SW 1271 (cell line): Measurements from ENCODE around the gene TMEM132D.

ENCODE experiments used
- DNase-seq, 2 experiments: peaks; one replicate each; lab custom pipeline; 2025; lab: John Stamatoyannopoulos, UW

The TMEM132D gene

DNA sequence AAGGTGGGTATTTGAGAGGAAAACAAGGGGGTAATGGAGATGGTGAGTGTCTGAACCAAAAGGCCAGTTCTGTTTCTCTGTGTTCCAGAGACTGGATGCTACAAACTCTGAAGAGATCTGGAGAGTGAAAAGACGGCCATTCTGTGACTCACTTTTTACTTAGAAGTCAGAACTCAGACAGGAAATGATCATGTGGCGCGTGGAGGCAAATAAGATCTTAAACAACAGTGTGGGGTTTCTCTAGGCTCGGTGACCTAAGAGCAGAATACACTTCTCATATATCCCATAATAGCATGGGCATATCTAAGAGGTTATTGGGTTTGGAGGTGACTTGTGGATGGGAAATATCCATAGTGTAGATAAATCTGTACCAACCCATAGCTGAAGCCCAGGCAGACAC lies 463.5 kb downstream of the TMEM132D start:
- no peak for DNase-seq

GRCh38 chr12:129434790-129435189 lies 469.0 kb downstream of the TMEM132D start:
- DNase-seq: no peak

GRCh38 chr12:129428240-129428936 lies 475.4 kb downstream of the TMEM132D start:
- DNase-seq: no peak

GRCh38 chr12:129423041-129423580 lies 480.7 kb downstream of the TMEM132D start:
- no peak for DNase-seq

DNA sequence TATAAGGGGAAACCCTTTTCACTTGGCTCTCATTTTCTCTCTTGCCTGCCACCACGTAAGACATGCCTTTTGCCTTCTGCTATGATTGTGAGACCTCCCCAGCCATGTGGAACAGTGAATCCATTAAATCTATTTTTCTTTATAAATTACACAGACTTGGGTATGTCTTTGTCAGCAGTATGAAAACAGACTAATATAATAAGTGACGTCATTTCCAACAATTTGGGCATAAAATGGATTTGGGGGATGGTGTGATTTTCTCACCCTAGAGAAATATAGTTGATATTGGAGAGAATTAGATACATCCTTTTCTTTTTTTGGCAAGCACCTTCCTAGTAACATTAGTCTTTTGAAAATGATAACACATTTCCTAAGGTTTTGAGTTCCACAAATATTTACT lies 490.5 kb downstream of the TMEM132D start:
- no peak for DNase-seq

DNA sequence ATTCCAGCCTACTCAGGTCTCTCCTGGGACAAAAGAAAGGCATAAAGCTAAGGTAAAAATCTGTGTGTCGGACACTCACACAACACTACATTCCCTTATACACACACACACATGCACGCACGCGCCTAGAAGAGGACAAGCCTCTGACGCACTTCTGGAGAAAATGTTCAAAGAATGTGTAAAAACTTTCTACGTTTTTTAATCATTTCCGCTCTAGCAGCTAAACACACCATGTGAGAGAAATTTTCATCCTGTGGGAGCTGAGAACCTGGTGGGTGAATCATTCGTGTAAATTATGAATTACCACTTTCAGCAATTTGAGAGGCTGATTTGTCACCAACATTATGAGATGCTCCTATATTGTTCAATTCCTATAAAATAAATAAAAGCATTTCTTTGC lies 494.5 kb downstream of the TMEM132D start:
- no peak for DNase-seq

GRCh38 chr12:129404556-129404955 lies 499.3 kb downstream of the TMEM132D start:
- DNase-seq: no peak

GRCh38 chr12:129401572-129401971 lies 502.3 kb downstream of the TMEM132D start:
- DNase-seq: no peak

DNA sequence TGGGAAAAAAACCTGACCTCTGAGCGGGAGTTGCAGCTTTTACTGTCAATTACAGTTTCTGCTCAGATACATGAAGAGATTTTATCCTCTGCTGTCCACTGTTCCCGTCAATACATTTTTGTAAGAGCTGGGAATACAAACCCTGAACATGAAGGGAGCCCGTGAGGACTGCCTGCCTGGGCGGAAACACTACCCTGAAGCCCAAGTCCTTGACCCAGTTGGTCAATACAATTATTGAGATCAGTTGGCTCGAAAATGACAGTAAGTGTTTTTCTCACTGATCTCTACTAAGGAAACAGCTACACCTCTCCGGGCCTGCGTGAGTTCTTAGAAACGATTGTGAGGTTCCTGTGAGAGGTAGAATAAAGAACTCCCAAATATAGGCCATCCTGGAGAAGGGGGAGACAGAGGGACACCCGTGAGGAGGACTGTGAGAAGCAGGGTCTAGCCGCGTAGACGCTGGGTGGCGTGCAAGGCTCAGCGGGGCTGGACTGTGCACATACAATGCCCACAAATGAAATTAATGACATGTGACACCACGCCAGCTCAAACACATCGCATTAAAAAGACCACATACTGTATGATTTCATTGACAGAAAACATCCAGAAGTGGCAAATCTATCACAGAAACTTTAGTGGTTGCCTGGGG lies 509.5 kb downstream of the TMEM132D start:
- DNase-seq: no peak

DNA sequence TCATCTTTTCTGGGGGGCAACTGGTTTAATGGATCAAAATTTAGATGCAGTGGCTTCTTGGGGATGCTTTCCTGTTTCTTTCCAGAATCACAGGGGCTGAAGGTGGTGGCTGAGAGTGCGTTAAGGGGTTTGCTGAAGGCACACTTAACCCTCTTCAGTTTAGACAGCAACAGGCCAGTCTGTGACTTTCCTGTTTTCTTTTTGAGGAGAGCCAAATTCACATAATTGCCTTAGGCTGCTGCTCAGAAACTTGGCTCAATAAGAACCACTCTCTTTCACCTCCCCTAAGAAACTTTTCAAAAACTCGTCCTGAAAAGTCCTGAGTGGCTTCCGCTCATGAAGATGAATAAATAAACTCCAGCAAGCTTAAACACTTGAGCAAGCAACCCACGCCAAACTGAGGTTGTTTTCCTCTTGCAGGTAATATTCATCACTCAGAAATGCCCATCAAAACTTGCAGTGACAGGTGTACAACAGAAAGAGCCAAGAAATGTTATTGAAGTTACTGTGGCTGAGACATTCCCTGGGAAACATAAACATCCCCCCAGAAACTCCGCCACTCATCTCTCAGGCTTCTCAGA lies 510.4 kb downstream of the TMEM132D start:
- no peak for DNase-seq

GRCh38 chr12:129385637-129385990 lies 518.2 kb downstream of the TMEM132D start:
- no peak for DNase-seq

DNA sequence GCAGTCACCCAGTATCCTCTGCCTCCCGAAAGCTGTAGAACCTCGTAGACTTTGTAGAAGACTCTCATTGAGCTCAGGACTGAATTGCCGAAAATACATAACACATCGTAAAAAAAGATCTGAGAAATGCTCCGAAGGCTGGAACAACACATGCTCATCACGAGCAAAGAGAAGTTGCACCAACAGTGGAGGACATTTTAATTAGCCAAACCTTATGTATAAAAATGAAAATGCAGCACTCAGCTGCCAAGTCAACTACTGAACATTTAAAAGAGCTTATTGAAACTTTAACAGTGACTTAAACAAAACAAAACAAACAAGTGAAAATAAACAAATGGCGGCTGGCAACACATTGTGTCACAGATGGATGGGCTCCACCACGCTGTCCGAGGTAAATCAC lies 519.9 kb downstream of the TMEM132D start:
- no peak for DNase-seq

DNA sequence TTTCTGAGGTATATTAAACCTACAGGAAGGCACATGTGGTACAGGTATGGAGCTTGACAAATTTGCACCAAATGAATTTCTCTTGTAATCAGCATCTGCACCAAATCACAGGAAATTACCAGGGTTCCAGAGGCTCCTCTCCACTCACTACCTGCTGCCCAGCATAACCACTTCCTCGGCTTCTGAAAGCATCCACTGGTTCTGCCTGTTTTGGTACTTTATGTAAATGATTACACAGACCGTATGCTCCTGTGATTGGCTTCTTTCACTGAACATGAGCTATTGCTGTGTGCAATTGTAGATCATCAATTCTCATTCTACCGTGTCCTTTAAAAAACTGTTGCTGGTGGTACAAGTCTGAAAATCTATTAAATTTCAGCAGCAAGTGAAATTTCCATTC lies 522.1 kb downstream of the TMEM132D start:
- DNase-seq: no peak

DNA sequence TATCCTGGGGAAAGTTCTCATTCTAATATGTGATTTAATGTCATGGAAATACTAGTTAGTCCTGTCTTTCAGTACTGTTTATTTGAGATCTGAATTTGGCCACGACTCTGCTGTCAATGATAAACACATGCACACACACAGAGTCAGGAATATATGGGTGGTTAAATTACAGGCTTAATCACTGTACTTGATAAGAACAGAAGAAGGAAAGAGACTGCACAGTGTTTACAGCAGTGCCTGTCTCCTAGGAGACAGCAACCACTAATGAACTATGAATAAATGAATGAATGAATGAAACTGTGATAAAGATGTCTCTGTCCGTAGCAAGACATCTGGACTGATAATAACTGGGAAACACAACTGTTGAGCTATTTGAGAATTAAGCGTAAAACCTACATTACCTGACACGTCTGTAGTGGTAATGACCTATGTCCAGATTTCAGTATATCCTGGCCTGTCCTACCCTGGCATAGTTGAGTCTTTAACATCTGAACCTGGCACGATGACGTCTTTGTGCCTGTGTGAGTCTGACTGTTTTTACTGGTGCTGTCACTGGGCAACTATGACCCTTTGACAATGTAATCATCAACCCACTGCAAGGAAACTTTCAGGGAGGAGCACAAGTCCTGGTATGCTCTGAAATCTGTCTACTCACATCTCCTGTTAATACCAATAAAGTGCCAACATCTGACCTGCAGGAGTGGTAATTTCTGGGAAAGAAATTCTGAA lies 524.6 kb downstream of the TMEM132D start:
- no peak for DNase-seq

DNA sequence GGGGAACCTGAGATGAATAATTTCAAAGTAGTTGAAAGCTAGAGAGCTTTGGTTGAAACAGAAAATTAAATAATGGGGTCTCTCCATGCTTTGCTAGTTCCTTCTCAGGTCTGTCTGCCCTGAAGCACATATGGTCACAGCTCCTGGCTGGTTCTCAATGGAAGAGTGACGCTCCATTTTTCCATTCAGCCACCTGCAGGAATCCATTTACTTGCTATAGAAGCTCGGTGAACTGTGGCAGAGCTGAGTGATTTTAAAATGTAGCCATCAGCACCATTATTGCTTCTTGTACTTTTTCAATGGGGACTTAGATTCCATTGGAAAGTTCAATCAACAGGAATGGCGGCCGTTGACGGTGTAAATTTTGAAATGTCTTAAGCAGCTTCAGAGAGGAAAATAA lies 525.3 kb downstream of the TMEM132D start:
- no peak for DNase-seq

- no peak for DNase-seq
Measured at GRCh38 chr12:129373746-129374145, 530.1 kb downstream of the TMEM132D start.

GRCh38 chr12:129372876-129373275 lies 530.9 kb downstream of the TMEM132D start:
- no peak for DNase-seq

DNA sequence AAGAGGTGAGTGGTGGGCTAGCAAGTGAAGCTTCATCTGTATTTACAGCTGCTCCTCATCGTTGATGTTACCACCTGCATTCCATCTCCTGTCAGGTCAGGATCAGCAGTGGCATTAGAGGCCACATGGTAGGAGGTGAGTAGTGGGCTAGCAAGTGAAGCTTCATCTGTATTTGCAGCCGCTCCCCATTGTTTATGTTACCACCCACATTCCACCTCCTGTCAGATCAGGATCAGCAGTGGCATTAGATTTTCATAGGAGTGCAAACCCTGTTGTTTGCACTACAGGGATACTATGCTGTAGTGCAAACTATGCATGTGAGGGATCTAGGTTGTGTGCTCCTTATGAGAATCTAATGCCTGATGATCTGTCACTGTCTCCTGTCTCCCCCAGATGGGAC lies 531.5 kb downstream of the TMEM132D start:
- no peak for DNase-seq

GRCh38 chr12:129371268-129371667 lies 532.6 kb downstream of the TMEM132D start:
- no peak for DNase-seq

- DNase-seq: no peak
Measured at GRCh38 chr12:129366656-129367055, 537.2 kb downstream of the TMEM132D start.

DNA sequence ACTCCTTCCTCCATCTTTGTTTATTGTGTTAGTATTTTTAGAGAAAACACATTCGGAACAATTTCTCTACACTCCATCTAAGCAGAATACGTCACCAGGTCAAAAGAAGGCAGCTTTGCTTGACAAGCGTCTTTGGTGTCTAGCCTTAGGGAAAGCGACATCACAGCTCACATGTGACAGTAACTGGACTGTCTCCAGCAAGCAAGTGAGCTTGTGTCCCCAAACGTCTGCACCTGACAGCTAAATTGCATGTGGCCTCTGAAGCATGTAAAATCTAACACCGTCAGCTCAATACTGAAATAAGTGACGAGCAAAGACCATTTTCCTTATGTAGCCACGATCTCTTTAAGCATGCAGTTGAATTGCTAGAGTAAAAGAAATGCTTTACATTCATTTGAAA lies 540.8 kb downstream of the TMEM132D start:
- no peak for DNase-seq

DNA sequence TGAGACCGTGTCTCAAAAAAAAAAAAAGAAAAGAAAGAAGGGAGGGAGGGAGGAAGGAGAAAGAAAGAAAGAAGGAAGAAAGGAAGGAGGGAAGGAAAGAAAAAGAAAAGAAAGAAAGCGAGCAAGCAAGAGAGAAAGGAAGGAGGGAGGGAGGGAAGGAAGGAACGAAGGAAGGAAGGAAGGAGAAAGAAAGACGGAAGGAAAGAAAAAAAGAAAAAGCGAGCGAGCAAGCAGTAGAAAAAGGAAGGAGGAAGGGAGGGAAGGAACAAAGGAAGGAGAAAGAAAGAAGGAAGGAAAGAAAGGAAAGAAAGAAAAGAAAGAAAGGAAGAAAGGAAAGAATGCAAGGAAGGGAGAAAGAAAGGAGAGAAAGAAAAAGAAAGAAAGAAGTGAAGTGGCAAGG lies 546.6 kb downstream of the TMEM132D start:
- no peak for DNase-seq

DNA sequence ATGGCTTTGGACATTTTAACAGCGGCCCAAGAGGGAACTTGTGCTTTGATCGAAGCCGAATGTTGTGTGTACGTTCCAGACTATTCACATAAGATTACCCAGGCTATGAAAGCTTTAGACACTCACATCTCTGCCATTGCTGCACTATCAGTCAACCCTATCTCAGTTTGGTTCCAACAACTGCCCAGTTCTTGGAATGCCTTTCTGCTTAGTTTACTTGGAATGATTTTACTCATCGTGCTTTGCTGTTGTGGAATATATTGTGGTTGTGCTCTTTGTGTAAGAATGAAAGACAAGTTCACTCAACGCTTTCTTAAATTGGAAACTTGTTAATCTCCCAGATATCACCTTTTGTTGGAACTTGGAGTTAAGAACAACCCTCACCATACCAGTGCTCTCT lies 552.3 kb downstream of the TMEM132D start:
- no peak for DNase-seq
